Body of pancreas (tissue), 4 donors: Measurements from ENCODE around the gene OR6V1. TPM values are rescaled to one million over a fixed set of nuclear protein-coding genes. Genes with fewer than 3 reads are reported as not detected.

Source experiments
- ATAC-seq: fragments of 150-250 bp; one replicate; pipeline ENCODE4 v1.9.1; 2016
- DNase-seq, 4 donors: peaks; one replicate each; pipeline ENCODE4 v3.0.0-alpha.2; 2019
- H3K27ac ChIP-seq, 4 donors: fragments of 200-600 bp; sonication (generic); 1 replicate in 3 of 4; 2 replicates in 1 of 4; pipeline versions ENCODE4 v1.5.1 to v1.6.1; 2016 to 2019; ENCODE audit warnings: mild to moderate bottlenecking in 1 of 4, mixed read lengths in 1 of 4, moderate library complexity in 1 of 4
- H3K27me3 ChIP-seq, 2 donors: fragments of 200-600 bp; sonication (generic); one replicate each; pipeline ENCODE4 v1.6.0; 2016; ENCODE audit warnings: mild to moderate bottlenecking in 1 of 2
- H3K36me3 ChIP-seq, 2 donors: fragments of 200-600 bp; sonication (generic); replicated peaks in 1 of 2; 2 replicates each; pipeline ENCODE4 v1.5.1; 2016; ENCODE audit warnings: low read depth in 2 of 2; ENCODE audit not compliant: insufficient read depth in 1 of 2
- H3K4me1 ChIP-seq: fragments of 200-600 bp; sonication (generic); one replicate; pipeline ENCODE4 v1.6.0; 2016
- H3K4me3 ChIP-seq, 2 donors: fragments of 200-600 bp; sonication (generic); 1 replicate in 1 of 2; 2 replicates in 1 of 2; pipeline ENCODE4 v1.5.1; 2016 to 2019
- H3K9me3 ChIP-seq, 3 donors: fragments of 200-600 bp; sonication (generic); 1 replicate in 2 of 3; 2 replicates in 1 of 3; pipeline ENCODE4 v1.5.1; 2016
- CTCF ChIP-seq, 7 experiments: fragments of 450-650 bp in 4 of 7; fragments of 200-600 bp in 3 of 7; sonication (generic) in 3 of 7; IDR thresholded peaks; one replicate each; pipeline ENCODE4 v1.5.1; 2016 to 2019; ENCODE audit warnings: antibody characterized with exemption in 7 of 7
- POLR2A ChIP-seq, 3 donors: fragments of 450-650 bp; IDR thresholded peaks; one replicate each; pipeline ENCODE4 v1.6.1; 2016; ENCODE audit warnings: antibody characterized with exemption in 3 of 3, mild to moderate bottlenecking in 2 of 3
- WGBS, 2 donors: methylation state at CpG; one replicate each; pipeline ENCODE4 v1.1.5; 2017; 5-methylcytosine and 5-hydroxymethylcytosine counted together
- intact Hi-C: fragments of 100-400 bp; cut with DNase I; formaldehyde crosslinking; loops from one replicate; pipeline ENCODE4 v1.15.1; 2023
- total RNA-seq, 2 donors: library from RNA; depleted of rRNA; stranded (reverse); fragments of >200 nt; gene quantifications; one replicate each; pipeline ENCODE4 v1.1.0, GENCODE V29; 2016

OR6V1 gene
- total RNA-seq, 2 donors from 2014 or later, result not detected

DNA sequence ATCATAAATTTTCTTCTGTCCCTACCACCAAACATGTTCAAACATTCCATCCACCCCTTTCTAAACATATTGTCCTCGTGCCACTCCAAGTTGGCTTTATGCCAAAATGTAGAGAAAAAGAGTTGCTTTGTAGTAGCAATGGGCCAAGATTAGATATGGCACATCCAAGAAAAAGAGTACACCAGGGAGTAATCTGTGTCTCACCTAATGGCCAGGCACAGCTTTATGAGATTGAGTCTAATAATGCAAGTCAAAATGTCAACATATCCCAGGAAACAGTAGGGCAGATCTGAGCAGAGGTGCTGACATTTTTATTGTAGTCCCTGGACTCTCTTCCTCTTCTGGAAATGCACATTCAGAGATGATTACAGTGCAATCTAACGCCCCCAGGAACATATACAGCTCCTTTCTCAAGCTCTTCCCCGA, 5.7 kb upstream of the OR6V1 start:
- Histone ChIP-seq H3K27ac (no peak overlapping the region), H3K4me1 (peaks cover 10% of the 10 kb centered on the region), H3K9me3 (no peaks in the 10 kb centered on the region), H3K4me3 (no peak overlapping the region), H3K27me3 (no peaks in the 10 kb centered on the region), H3K36me3 (no peaks in the 10 kb centered on the region)
- intact Hi-C loops, result no loop called here
- TF ChIP-seq CTCF (IDR thresholded peaks at IDR 0.05) (no peak), POLR2A (IDR thresholded peaks at IDR 0.05) (no peak)
- ATAC-seq (no peak), DNase-seq (no peak)
- WGBS, 2 donors, result 42 to 47% methylated on average over 3 of the region's 3 CpGs

DNA sequence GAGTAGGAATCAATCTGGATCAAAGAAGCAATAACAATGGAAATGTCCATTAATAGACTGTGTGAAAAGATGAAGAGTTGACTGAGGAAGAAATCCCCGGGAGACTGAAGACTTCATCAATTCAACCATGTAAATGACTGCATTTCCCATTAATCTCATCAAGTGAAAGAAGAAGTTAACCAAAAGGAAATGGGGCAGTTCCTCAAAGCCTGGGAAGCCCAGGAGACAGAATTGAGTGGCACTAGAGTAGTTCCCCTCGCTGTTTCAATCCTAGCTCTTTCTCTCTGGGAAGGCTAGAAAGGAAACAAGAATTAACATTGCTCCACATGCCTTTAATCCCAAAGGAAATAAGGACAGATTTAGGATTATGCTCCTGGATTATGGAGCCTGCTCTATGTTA, 4.8 kb upstream of the OR6V1 start:
- H3K4me3 ChIP-seq, result no peak overlapping the region
- ATAC-seq (no peak), DNase-seq (no peak)
- intact Hi-C loops, result no loop called here
- H3K9me3 ChIP-seq, result no peaks in the 10 kb centered on the region
- peaks cover 10% of the 10 kb centered on the region for H3K4me1 ChIP-seq
- 70 to 83% methylated on average over 2 of the region's 2 CpGs for WGBS, 2 donors
- no peaks in the 10 kb centered on the region for H3K36me3 ChIP-seq
- TF ChIP-seq CTCF (IDR thresholded peaks at IDR 0.05), result no peak
- no peak for TF ChIP-seq POLR2A (IDR thresholded peaks at IDR 0.05)
- no peaks in the 10 kb centered on the region for H3K27me3 ChIP-seq
- no peak overlapping the region for H3K27ac ChIP-seq

- H3K36me3 ChIP-seq, result no peaks in the 10 kb centered on the region
- no peaks in the 10 kb centered on the region for H3K9me3 ChIP-seq
- no peak overlapping the region for H3K4me3 ChIP-seq
- no peak for ATAC-seq
- H3K4me1 ChIP-seq, result no peaks in the 10 kb centered on the region
- no peak overlapping the region for H3K27ac ChIP-seq
- no peak for DNase-seq
- H3K27me3 ChIP-seq, result no peaks in the 10 kb centered on the region
- intact Hi-C loops, result no loop called here
- TF ChIP-seq CTCF (IDR thresholded peaks at IDR 0.05) (no peak), POLR2A (IDR thresholded peaks at IDR 0.05) (no peak)
These were observed 3.3 kb upstream of the OR6V1 start for GRCh38 chr7:143048827-143049226.

GRCh38 chr7:143049362-143049761, 2.8 kb upstream of the OR6V1 start:
- WGBS, 2 donors, result 45 to 47% methylated on average over 4 of the region's 4 CpGs
- no peak overlapping the region for H3K27ac ChIP-seq
- ATAC-seq (no peak), DNase-seq (no peak)
- no peaks in the 10 kb centered on the region for H3K9me3 ChIP-seq
- no peaks in the 10 kb centered on the region for H3K4me1 ChIP-seq
- H3K27me3 ChIP-seq, result no peaks in the 10 kb centered on the region
- H3K4me3 ChIP-seq, result no peak overlapping the region
- no peaks in the 10 kb centered on the region for H3K36me3 ChIP-seq
- no peak for TF ChIP-seq POLR2A (IDR thresholded peaks at IDR 0.05)
- no peak for TF ChIP-seq CTCF (IDR thresholded peaks at IDR 0.05)
- intact Hi-C loops, result no loop called here

- DNase-seq, result no peak
- no peak for ATAC-seq
- Histone ChIP-seq H3K27me3 (no peaks in the 10 kb centered on the region), H3K4me1 (no peaks in the 10 kb centered on the region), H3K9me3 (no peaks in the 10 kb centered on the region), H3K27ac (no peak overlapping the region), H3K4me3 (no peak overlapping the region), H3K36me3 (no peaks in the 10 kb centered on the region)
- TF ChIP-seq CTCF (IDR thresholded peaks at IDR 0.05) (no peak), POLR2A (IDR thresholded peaks at IDR 0.05) (no peak)
- 59 to 70% methylated on average over 9 of the region's 9 CpGs for WGBS, 2 donors
- intact Hi-C loops, result no loop called here
These were observed 1.2 kb upstream of the OR6V1 start for GRCh38 chr7:143050931-143051330.
